Right lobe of liver (tissue), 4 donors: ENCODE data around the gene RIOK2.

Source experiments
- POLR2A ChIP-seq: fragments of 450-650 bp; IDR thresholded peaks from one replicate; pipeline ENCODE4 v1.6.1; 2017; ENCODE audit warnings: antibody characterized with exemption, mild to moderate bottlenecking
- TF ChIP-seq, protein P1 (sequence below), 4 donors: fragments of 200-600 bp in 3 of 4; fragments of 450-650 bp in 1 of 4; IDR thresholded peaks; one replicate each; pipeline versions ENCODE4 v1.5.1 to v1.8.0; 2016 to 2022; ENCODE audit warnings: antibody characterized with exemption in 4 of 4, mild to moderate bottlenecking in 2 of 4
- donor health status: DM: no; HTN: no; CAD: no.
- donor health status: DM: no; HTN: no; CAD: no.
- donor health status: DM: no; HTN: yes; CAD: no.

DNA sequence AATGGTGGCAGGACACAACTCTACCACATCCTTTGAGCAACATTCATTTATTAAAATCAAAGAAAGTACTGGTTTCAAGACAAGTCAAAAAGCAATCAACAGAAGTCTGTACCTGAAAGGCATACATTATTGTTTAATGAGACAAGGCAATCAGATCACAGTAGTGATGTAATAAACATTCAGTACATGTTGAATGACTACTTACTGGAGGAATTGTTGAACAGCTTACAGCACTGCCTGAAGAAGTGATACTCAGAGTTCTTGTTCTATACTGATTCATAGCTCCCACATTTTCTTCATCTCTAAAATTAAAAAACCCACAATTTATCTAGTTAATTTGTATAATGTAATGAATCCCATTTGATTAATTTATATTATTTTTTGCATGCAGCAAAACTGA is 18.2 kb downstream of the RIOK2 start:
- TF ChIP-seq, protein P1, sequence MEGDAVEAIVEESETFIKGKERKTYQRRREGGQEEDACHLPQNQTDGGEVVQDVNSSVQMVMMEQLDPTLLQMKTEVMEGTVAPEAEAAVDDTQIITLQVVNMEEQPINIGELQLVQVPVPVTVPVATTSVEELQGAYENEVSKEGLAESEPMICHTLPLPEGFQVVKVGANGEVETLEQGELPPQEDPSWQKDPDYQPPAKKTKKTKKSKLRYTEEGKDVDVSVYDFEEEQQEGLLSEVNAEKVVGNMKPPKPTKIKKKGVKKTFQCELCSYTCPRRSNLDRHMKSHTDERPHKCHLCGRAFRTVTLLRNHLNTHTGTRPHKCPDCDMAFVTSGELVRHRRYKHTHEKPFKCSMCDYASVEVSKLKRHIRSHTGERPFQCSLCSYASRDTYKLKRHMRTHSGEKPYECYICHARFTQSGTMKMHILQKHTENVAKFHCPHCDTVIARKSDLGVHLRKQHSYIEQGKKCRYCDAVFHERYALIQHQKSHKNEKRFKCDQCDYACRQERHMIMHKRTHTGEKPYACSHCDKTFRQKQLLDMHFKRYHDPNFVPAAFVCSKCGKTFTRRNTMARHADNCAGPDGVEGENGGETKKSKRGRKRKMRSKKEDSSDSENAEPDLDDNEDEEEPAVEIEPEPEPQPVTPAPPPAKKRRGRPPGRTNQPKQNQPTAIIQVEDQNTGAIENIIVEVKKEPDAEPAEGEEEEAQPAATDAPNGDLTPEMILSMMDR (IDR thresholded peaks at IDR 0.05), result no peak
- no peak for TF ChIP-seq POLR2A
